ENCODE data around the gene GNB1L.

GRCh38 chr22:19822301-19823117, 32.2 kb downstream of the GNB1L start:
- TF ChIP-seq CTCF (IDR thresholded peaks at IDR 0.05) (no peak), EZH2phosphoT487 (IDR thresholded peaks at IDR 0.05) (no peak), EZH2 (IDR thresholded peaks at IDR 0.05) (no peak)

Data from neural progenitor cell (in vitro differentiated cells).